ENCODE measurements around the gene EVL.
A peak's percentile ranks its signal among the peaks of the same experiment; 100 is the strongest.
"Not testable (repeated sequence)": the region's sequence is repeated elsewhere in the genome, so short reads cannot be mapped to it uniquely, and the experiment has no call there.

EVL gene, protein sequence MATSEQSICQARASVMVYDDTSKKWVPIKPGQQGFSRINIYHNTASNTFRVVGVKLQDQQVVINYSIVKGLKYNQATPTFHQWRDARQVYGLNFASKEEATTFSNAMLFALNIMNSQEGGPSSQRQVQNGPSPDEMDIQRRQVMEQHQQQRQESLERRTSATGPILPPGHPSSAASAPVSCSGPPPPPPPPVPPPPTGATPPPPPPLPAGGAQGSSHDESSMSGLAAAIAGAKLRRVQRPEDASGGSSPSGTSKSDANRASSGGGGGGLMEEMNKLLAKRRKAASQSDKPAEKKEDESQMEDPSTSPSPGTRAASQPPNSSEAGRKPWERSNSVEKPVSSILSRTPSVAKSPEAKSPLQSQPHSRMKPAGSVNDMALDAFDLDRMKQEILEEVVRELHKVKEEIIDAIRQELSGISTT

GRCh38 chr14:100065111-100065871 lies at the start of gene EVL:
Gene EVL (plus strand): TSS chr14:100065422. CDS start chr14:100065501, 79 bp downstream.
- H3K4me3 ChIP-seq (ENCODE audit: low read length) = peak within 1 kb of the TSS; percentile 72; the same call in 1 of the 2 replicates
- no peak for TF ChIP-seq ZNF274 (IDR thresholded peaks at IDR 0.05; ENCODE audit: low read depth, low read length)

- no peak overlapping the region for H3K4me3 ChIP-seq (ENCODE audit: low read length)
- no peak for TF ChIP-seq ZNF274 (IDR thresholded peaks at IDR 0.05; ENCODE audit: low read depth, low read length)
Measured at GRCh38 chr14:100017553-100017952, 47.7 kb upstream of the EVL start.

DNA sequence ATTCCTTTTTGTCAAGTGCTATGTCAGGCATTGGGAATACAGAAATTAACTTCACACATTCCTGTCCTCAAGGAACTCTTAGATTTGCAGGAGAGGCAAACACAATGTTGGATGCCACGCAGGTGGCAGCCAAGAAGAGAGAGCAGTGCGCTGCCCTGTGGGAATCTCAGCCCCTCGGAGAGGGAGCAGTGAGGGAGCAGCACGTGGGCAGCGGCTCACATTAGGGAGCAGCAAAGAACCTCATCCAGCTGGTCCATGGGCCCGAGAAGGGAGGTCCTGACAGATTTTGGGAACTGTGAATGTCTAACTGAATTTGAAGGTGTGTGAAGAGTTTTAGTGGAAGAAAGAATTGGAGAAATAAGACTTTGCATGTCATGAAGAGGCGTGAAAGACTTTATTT lies 47.2 kb upstream of the EVL start:
- no peak overlapping the region for H3K4me3 ChIP-seq (ENCODE audit: low read length)
- no peak for TF ChIP-seq ZNF274 (IDR thresholded peaks at IDR 0.05; ENCODE audit: low read depth, low read length)

DNA sequence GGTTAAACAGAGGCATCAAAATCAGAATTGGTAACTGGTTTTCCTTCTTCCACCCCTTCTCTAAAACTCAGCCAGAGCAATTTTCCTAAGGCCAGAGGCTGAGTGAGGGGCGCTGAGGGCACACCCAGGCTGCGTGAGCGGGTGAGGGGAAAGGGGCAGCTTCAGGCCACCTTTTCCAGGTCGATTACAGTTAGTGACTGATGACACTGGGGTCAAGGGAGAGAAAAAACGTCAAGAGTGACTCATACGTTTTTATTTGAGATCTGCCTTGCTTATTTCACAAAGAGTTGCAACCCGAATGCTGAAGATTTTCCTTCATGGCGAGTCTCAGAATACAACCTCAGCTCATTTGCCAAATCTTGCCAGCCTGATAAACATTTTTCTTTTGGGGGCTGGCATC lies 46.7 kb upstream of the EVL start:
- no peak overlapping the region for H3K4me3 ChIP-seq (ENCODE audit: low read length)
- TF ChIP-seq ZNF274 (IDR thresholded peaks at IDR 0.05; ENCODE audit: low read depth, low read length) = no peak

- H3K4me3 ChIP-seq (ENCODE audit: low read length) = no peak overlapping the region
- TF ChIP-seq ZNF274 (IDR thresholded peaks at IDR 0.05; ENCODE audit: low read depth, low read length) = no peak
Measured at GRCh38 chr14:100019156-100019744, 46.0 kb upstream of the EVL start.

DNA sequence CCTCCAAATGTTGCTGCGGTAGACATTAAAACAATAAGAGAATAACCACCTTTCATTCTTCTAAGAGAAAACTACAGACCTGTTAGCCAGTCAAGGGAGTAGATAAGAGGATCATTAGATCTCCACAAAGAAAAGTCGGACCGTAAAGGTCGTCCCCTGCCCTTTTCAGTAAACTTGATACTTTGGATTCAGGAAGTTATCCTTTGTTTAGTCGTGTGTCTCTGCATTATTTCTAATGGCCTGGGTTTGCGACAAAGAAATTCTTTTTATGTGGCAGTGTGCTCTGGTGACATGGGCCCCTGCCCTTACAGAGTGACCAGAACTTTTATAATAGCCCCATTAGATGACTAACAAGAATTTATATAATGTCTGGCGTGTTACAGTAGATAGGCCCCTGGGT lies 44.6 kb upstream of the EVL start:
- no peak for TF ChIP-seq ZNF274 (IDR thresholded peaks at IDR 0.05; ENCODE audit: low read depth, low read length)
- H3K4me3 ChIP-seq (ENCODE audit: low read length) = no peak overlapping the region

- H3K4me3 ChIP-seq (ENCODE audit: low read length) = no peak overlapping the region
- no peak for TF ChIP-seq ZNF274 (IDR thresholded peaks at IDR 0.05; ENCODE audit: low read depth, low read length)
Measured at GRCh38 chr14:100022772-100023451, 42.3 kb upstream of the EVL start.

GRCh38 chr14:100025111-100025510 lies 40.1 kb upstream of the EVL start:
- no peak for TF ChIP-seq ZNF274 (IDR thresholded peaks at IDR 0.05; ENCODE audit: low read depth, low read length)
- no peak overlapping the region for H3K4me3 ChIP-seq (ENCODE audit: low read length)

- TF ChIP-seq ZNF274 (IDR thresholded peaks at IDR 0.05; ENCODE audit: low read depth, low read length) = no peak
- no peak overlapping the region for H3K4me3 ChIP-seq (ENCODE audit: low read length)
Measured at GRCh38 chr14:100027771-100028490, 37.3 kb upstream of the EVL start.

GRCh38 chr14:100028990-100029677 lies 36.1 kb upstream of the EVL start:
- no peak for TF ChIP-seq ZNF274 (IDR thresholded peaks at IDR 0.05; ENCODE audit: low read depth, low read length)
- no peak overlapping the region for H3K4me3 ChIP-seq (ENCODE audit: low read length)

DNA sequence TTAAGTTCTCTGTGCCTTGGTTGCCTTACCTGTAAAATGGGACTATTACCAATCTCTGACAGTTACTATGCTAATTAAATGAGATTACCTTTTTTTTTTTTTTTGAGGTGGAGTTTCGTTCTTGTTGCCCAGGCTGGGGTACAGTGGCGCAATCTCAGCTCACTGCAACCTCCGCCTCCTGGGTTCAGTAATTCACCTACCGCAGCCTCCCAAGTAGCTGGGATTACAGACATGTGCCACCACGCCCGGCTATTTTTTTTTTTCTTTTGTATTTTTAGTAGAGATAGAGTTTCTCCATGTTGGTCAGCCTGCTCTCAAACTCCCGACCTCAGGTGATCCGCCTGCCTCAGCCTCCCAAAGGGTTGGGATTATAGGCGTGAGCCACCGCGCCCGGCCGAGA lies 35.2 kb upstream of the EVL start:
- H3K4me3 ChIP-seq (ENCODE audit: low read length) = not testable (repeated sequence)

GRCh38 chr14:100030452-100031153 lies 34.6 kb upstream of the EVL start:
- no peak for TF ChIP-seq ZNF274 (IDR thresholded peaks at IDR 0.05; ENCODE audit: low read depth, low read length)
- H3K4me3 ChIP-seq (ENCODE audit: low read length) = no peak overlapping the region
